ENCODE results near the gene OTX1.

DNA sequence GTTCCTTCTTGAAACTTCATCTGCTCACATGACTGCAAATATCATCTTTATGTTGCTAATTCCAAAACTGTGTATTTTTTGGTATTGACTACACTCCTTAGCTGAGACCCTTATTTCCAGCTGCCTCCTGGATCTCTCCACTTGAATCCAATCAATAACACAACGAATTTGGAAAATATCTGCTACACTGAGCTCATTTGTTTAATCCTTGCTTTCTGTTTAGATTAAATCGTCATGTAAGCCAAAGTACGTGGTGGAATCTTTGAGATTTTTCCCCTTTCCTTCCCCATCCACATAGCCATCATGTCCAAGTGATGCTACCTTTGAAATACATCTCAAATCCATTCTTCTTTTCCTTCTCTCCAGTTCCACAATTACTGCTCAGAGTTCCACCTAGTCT is 15.6 kb downstream of the OTX1 start:
- TF ChIP-seq YY1 (IDR thresholded peaks at IDR 0.05; ENCODE audit: insufficient read depth, insufficient read length) (no peak), ZNF274 (IDR thresholded peaks at IDR 0.05; ENCODE audit: low read depth, low read length) (no peak)
